HepG2 (cell line): ENCODE measurements around the gene HDAC8. TPM values are rescaled to one million over a fixed set of nuclear protein-coding genes. Genes with fewer than 3 reads are reported as not detected.

Source experiments
- ATAC-seq: fragments of 200-7000 bp; cut with Tn5 transposase; 3 replicates; pipeline ENCODE4 v1.9.1; 2020; ENCODE audit warnings: mild to moderate bottlenecking, moderate library complexity
- BruUV-seq: library from RNA; stranded (reverse); fragments of 400-500 nt; replicated peaks from 2 replicates; lab custom pipeline; 2021; lab: Mats Ljungman, UMichigan
- CTCF ChIA-PET: fragments of 300-600 bp; formaldehyde crosslinking; extraction: SDS; loops from one replicate; lab custom pipeline; 2021; ENCODE audit warnings: low total read pairs, inconsistent platforms, low intra/inter-chr PET ratio; lab: Yijun Ruan, JAX
- POLR2A ChIA-PET: fragments of 350-600 bp; sonication (Branson Sonifier 250); formaldehyde crosslinking; loops from one replicate; lab custom pipeline; 2020; ENCODE audit warnings: antibody characterized with exemption, inconsistent platforms; lab: Yijun Ruan, JAX
- DNase-seq: peaks from one replicate; pipeline ENCODE4 v3.0.0-alpha.2; 2015; ENCODE audit warnings: low spot score
- FAIRE-seq: peaks from 3 replicates; lab custom pipeline; 2011; peaks lifted over from hg19 to GRCh38; lab: Jason Lieb, UNC
- H2AFZ ChIP-seq: one replicate; pipeline ENCODE4 v1.6.1; 2011; ENCODE audit warnings: low read length, inconsistent platforms
- H3K27ac ChIP-seq: fragments of 300-600 bp; 3 replicates; pipeline ENCODE4 v1.8.0; 2011; ENCODE audit warnings: mixed run types, mild to moderate bottlenecking, mixed read lengths, low read length, inconsistent platforms; ENCODE audit not compliant: insufficient read depth; ENCODE audit errors: extremely low read length
- H3K27me3 ChIP-seq, 2 experiments: fragments of 200-600 bp in 1 of 2; 2 replicates in 1 of 2; 3 replicates in 1 of 2; pipeline versions ENCODE4 v1.6.0 to v1.8.0; 2011; ENCODE audit warnings: low read length in 2 of 2, mild to moderate bottlenecking in 2 of 2, moderate library complexity in 2 of 2, inconsistent platforms in 1 of 2; ENCODE audit not compliant: insufficient read depth in 2 of 2, control insufficient read depth in 1 of 2
- H3K36me3 ChIP-seq, 2 experiments: fragments of 200-600 bp in 1 of 2; replicated peaks in 1 of 2; 2 replicates in 1 of 2; 3 replicates in 1 of 2; pipeline versions ENCODE4 v1.5.1 to v1.8.0; 2011; ENCODE audit warnings: low read length in 2 of 2, inconsistent platforms in 1 of 2; ENCODE audit not compliant: insufficient read depth in 2 of 2, control insufficient read depth in 1 of 2
- H3K4me1 ChIP-seq: 2 replicates; pipeline ENCODE4 v1.5.1; 2012; ENCODE audit warnings: low read length, inconsistent platforms; ENCODE audit not compliant: insufficient read depth
- H3K4me2 ChIP-seq: 2 replicates; pipeline ENCODE4 v1.6.0; 2011; ENCODE audit warnings: low read depth, low read length, inconsistent platforms
- H3K4me3 ChIP-seq, 3 experiments: fragments of 200-600 bp in 1 of 3; sonication (generic), shearing (Covaris generic) in 1 of 3; replicated peaks in 1 of 3; 2 replicates each; pipeline ENCODE4 v1.5.1; 2011 to 2016; ENCODE audit warnings: low read length in 3 of 3, inconsistent platforms in 2 of 3, low read depth in 2 of 3, mild to moderate bottlenecking in 2 of 3, control low read depth in 1 of 3, mixed read lengths in 1 of 3; ENCODE audit not compliant: insufficient read depth in 1 of 3
- H3K79me2 ChIP-seq: one replicate; pipeline ENCODE4 v1.6.1; 2011; ENCODE audit warnings: low read length, inconsistent platforms; ENCODE audit not compliant: insufficient read depth
- H3K9ac ChIP-seq: 2 replicates; pipeline ENCODE4 v1.6.0; 2011; ENCODE audit warnings: mild to moderate bottlenecking, low read depth, low read length, inconsistent platforms; ENCODE audit not compliant: insufficient read depth
- H3K9me3 ChIP-seq: 2 replicates; pipeline ENCODE4 v1.5.1; 2012; ENCODE audit warnings: mild to moderate bottlenecking, low read length
- H4K20me1 ChIP-seq: 2 replicates; pipeline ENCODE4 v1.6.0; 2011; ENCODE audit warnings: inconsistent platforms, mild to moderate bottlenecking, low read length, moderate library complexity; ENCODE audit not compliant: insufficient read depth
- ERF ChIP-seq: IDR thresholded peaks from 2 replicates; pipeline ENCODE4 v1.6.1; 2018; ENCODE audit warnings: missing biosample characterization, missing genetic modification reagents
- GABPB1 ChIP-seq: IDR thresholded peaks from 2 replicates; pipeline ENCODE4 v1.6.1; 2016; ENCODE audit warnings: mild to moderate bottlenecking, missing genetic modification reagents, moderate library complexity, missing compliant biosample characterization
- HOXD1 ChIP-seq: sonication (generic); formaldehyde crosslinking; IDR thresholded peaks from 2 replicates; pipeline ENCODE4 v1.5.0; 2020; ENCODE audit warnings: missing genetic modification reagents
- RBM39 ChIP-seq: fragments of 200-400 bp; formaldehyde crosslinking; IDR thresholded peaks from one replicate; pipeline ENCODE4 v1.6.1; 2018; ENCODE audit warnings: antibody characterized with exemption, mild to moderate bottlenecking, low read depth, low read length; ENCODE audit not compliant: poor library complexity, severe bottlenecking
- SAFB2 ChIP-seq: sonication (generic); formaldehyde crosslinking; IDR thresholded peaks from 2 replicates; pipeline ENCODE4 v1.5.1; 2020; ENCODE audit warnings: missing genetic modification reagents, low read depth, mild to moderate bottlenecking, borderline replicate concordance
- SPEN ChIP-seq: sonication (generic); formaldehyde crosslinking; IDR thresholded peaks from 2 replicates; pipeline ENCODE4 v1.5.1; 2020; ENCODE audit warnings: low read depth, mild to moderate bottlenecking, missing genetic modification reagents
- ZBTB7B ChIP-seq: sonication (generic); formaldehyde crosslinking; IDR thresholded peaks from 2 replicates; pipeline ENCODE4 v1.4.0; 2020; ENCODE audit warnings: missing genetic modification reagents
- ZFAT ChIP-seq: sonication (generic); formaldehyde crosslinking; conservative IDR thresholded peaks from 2 replicates; pipeline ENCODE4 v1.8.1; 2023; ENCODE audit warnings: missing genetic modification reagents, inconsistent platforms
- WGBS: methylation state at CpG from one replicate; pipeline ENCODE4 v1.1.6; 2017; ENCODE audit warnings: low lambda C conversion rate; 5-methylcytosine and 5-hydroxymethylcytosine counted together
- in situ Hi-C: cut with HindIII; loops from 2 replicates; pipeline ENCODE4 v1.10.0; 2017; ENCODE audit warnings: low pct_unique_long_range_greater_than_20kb; ENCODE audit not compliant: extremely low pct_ligation_motif_present
- intact Hi-C: fragments of 100-400 bp; cut with micrococcal nuclease; formaldehyde crosslinking; loops from one replicate; pipeline ENCODE4 v1.10.0; 2022; ENCODE audit not compliant: unreplicated experiment
- polyA plus RNA-seq, 8 experiments: library from polyadenylated mRNA; depleted of rRNA in 3 of 8; stranded (reverse) in 7 of 8; unstranded in 1 of 8; fragments of >200 nt; fragmentation: Illumina TruSeq in 4 of 8; extraction: Trizol in 4 of 8; gene quantifications; 2 replicates each; pipeline versions ENCODE4 v1.2.1 to v1.2.3, GENCODE V29; 2011 to 2016; ENCODE audit warnings: low read depth in 4 of 8, missing spikeins in 1 of 8, mixed read lengths in 1 of 8; ENCODE audit not compliant: insufficient read depth in 1 of 8
- total RNA-seq, 5 experiments: library from RNA; depleted of rRNA; stranded (reverse); fragments of >200 nt; fragmentation: Illumina TruSeq; extraction: Trizol; gene quantifications; 2 replicates each; pipeline ENCODE4 v1.2.3, GENCODE V29; 2016; ENCODE audit warnings: low read depth in 1 of 5
- TF ChIP-seq, protein P1 (sequence below): sonication (generic); formaldehyde crosslinking; IDR thresholded peaks from 2 replicates; pipeline ENCODE4 v1.8.0; 2022; ENCODE audit warnings: mild to moderate bottlenecking, missing genetic modification reagents, moderate library complexity
- TF ChIP-seq, protein P2 (sequence below): sonication (generic); formaldehyde crosslinking; IDR thresholded peaks from 2 replicates; pipeline ENCODE4 v1.4.0; 2020; ENCODE audit warnings: missing genetic modification reagents
- TF ChIP-seq, protein P3 (sequence below): sonication (generic); formaldehyde crosslinking; IDR thresholded peaks from 2 replicates; pipeline ENCODE4 v1.4.0; 2020; ENCODE audit warnings: mild to moderate bottlenecking, missing genetic modification reagents

Gene HDAC8
- total and polyA plus RNA-seq, 2 of the 13 experiments (the other 11 are each of a cell fraction or from before 2014, with no cell fraction given): 13.7 to 28.6 TPM

- TF ChIP-seq SAFB2 (CRISPR knock-in tag): no peak
- TF ChIP-seq SPEN (CRISPR knock-in tag): no peak
- TF ChIP-seq ERF (CRISPR knock-in tag): no peak
- TF ChIP-seq, protein P1, sequence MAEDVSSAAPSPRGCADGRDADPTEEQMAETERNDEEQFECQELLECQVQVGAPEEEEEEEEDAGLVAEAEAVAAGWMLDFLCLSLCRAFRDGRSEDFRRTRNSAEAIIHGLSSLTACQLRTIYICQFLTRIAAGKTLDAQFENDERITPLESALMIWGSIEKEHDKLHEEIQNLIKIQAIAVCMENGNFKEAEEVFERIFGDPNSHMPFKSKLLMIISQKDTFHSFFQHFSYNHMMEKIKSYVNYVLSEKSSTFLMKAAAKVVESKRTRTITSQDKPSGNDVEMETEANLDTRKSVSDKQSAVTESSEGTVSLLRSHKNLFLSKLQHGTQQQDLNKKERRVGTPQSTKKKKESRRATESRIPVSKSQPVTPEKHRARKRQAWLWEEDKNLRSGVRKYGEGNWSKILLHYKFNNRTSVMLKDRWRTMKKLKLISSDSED (CRISPR knock-in tag): no peak
- TF ChIP-seq ZFAT (CRISPR knock-in tag): no peak
- TF ChIP-seq ZBTB7B: no peak
- TF ChIP-seq, protein P2, sequence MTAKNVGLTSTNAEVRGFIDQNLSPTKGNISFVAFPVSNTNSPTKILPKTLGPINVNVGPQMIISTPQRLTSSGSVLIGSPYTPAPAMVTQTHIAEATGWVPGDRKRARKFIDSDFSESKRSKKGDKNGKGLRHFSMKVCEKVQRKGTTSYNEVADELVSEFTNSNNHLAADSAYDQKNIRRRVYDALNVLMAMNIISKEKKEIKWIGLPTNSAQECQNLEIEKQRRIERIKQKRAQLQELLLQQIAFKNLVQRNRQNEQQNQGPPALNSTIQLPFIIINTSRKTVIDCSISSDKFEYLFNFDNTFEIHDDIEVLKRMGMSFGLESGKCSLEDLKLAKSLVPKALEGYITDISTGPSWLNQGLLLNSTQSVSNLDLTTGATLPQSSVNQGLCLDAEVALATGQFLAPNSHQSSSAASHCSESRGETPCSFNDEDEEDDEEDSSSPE: no peak
- TF ChIP-seq HOXD1 (CRISPR knock-in tag): no peak
- TF ChIP-seq, protein P3, sequence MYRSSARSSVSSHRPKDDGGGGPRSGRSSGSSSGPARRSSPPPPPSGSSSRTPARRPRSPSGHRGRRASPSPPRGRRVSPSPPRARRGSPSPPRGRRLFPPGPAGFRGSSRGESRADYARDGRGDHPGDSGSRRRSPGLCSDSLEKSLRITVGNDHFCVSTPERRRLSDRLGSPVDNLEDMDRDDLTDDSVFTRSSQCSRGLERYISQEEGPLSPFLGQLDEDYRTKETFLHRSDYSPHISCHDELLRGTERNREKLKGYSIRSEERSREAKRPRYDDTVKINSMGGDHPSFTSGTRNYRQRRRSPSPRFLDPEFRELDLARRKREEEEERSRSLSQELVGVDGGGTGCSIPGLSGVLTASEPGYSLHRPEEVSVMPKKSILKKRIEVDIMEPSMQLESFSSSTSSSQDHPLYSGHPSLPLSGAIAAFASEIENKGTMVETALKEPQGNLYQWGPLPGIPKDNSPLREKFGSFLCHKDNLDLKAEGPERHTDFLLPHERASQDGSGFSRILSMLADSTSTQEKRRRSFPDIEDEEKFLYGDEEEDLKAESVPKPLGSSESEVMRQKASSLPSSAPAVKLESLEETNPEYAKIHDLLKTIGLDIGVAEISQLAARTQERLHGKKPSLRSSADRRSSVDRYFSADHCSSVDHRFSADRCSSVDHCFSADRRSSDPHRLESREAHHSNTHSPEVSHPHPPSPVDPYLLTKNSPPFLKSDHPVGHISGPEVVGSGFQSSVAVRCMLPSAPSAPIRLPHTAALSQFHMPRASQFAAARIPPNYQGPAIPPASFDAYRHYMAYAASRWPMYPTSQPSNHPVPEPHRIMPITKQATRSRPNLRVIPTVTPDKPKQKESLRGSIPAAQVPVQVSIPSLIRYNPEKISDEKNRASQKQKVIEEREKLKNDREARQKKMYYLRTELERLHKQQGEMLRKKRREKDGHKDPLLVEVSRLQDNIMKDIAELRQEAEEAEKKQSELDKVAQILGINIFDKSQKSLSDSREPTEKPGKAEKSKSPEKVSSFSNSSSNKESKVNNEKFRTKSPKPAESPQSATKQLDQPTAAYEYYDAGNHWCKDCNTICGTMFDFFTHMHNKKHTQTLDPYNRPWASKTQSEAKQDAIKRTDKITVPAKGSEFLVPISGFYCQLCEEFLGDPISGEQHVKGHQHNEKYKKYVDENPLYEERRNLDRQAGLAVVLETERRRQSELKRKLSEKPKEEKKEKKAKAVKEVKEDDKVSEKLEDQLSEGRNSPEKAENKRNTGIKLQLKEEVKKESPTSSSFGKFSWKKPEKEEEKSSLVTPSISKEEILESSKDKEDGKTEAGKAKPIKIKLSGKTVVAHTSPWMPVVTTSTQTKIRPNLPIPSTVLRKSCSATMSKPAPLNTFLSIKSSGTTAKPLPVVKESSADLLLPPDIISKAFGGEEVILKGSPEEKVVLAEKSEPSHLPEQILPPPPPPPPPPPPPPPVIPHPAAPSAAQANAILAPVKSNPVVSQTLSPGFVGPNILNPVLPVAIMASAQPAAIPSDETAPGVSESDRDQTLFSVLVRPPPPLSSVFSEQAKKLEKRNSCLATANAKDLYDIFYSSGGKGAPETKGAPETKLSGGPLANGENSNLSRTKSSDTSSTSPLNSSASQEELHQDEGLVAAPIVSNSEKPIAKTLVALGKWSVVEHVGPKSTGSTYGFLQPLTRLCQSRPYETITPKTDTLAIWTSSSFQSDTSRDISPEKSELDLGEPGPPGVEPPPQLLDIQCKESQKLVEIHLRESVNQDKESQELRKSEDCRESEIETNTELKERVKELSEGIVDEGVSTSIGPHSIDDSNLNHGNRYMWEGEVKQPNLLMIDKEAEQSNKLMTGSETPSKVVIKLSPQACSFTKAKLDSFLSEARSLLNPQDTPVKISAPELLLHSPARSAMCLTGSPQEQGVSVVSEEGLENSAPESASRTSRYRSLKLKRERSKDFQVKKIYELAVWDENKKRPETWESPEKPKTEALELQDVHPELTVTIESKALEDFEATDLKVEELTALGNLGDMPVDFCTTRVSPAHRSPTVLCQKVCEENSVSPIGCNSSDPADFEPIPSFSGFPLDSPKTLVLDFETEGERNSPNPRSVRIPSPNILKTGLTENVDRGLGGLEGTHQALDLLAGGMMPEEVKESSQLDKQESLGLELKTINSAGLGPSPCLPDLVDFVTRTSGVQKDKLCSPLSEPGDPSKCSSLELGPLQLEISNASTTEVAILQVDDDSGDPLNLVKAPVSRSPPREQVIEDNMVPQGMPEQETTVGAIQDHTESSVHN: no peak
- no peak for TF ChIP-seq GABPB1 (CRISPR knock-in tag)
- TF ChIP-seq RBM39: no peak
- TF ChIP-seq, all 625 proteins: peak for 0
- BruUV-seq: no TSS peak
- Histone ChIP-seq H3K4me1 (peaks cover 30% of the 10 kb centered on the region), H3K27me3 (peaks cover 6 to 55% of the 10 kb centered on the region in 2 experiments; a peak in 4 of 5 replicates), H3K9ac (no peak overlapping the region), H3K79me2 (no peaks in the 10 kb centered on the region), H3K4me3 (peak overlapping the region in 2 of 3 experiments; percentile 30 to 60; a peak in 1 of 6 replicates), H3K27ac (no peak overlapping the region), H4K20me1 (no peaks in the 10 kb centered on the region), H2AFZ (no peak overlapping the region), H3K9me3 (no peaks in the 10 kb centered on the region), H3K36me3 (no peaks in the 10 kb centered on the region), H3K4me2 (peak overlapping the region; percentile 72; the same call in 1 of the 2 replicates)
- CTCF ChIA-PET: no interaction called here
- WGBS: 4% methylated on average over 4 of the region's 17 CpGs
- POLR2A ChIA-PET: no interaction called here
- in situ Hi-C loops: loop anchor here (10.0 kb wide), 1 partner anchor 237 kb away; no protein-coding TSS in a partner anchor
- FAIRE-seq (no peak), ATAC-seq (no peak; the same call in 2 of the 3 replicates), DNase-seq (no peak)
- intact Hi-C loops: no loop called here
Observed at GRCh38 chrX:72307646-72308051, 265.0 kb downstream of the HDAC8 start.
